ENCODE data around the gene LRRC73. TPM values are rescaled to one million over a fixed set of nuclear protein-coding genes. Genes with fewer than 3 reads are reported as not detected.
"Not testable (repeated sequence)": the region's sequence is repeated elsewhere in the genome, so short reads cannot be mapped to it uniquely, and the experiment has no call there.

LRRC73 gene
- total and polyA plus RNA-seq, 4 donors, result 0.08 to 0.99 (median 0.10) TPM; not detected in 1

DNA sequence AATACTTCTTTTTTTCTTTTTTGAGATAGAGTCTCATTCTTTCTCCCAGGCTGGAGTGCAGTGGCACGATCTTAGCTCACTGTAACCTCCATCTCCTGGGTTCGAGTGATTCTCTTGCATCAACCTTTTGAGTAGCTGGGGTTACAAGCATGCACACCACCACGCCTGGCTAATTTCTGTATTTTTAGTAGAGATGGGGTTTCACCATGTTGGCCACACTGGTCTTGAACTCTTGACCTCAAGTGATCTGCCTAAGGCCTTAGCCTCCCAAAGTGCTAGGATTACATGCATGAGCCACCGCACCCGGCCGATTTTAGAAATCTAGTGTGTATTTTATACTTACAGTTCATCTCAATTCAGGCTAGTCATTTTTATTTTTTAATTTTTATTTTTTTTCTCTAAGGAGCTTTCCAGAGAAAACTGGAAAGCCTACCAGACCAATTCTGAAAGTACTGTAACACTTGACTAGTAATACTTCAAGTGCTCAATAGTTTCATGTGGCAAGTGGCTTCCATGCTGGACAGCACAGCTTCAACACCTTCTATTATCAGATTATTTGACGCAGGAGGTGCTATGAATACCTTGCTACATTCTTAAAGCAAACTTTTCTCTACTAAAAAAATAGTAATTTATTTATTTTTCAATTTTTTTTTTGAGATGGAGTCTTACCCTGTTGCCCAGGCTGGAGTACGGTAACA lies 31.8 kb upstream of the LRRC73 start:
- no peak overlapping the region for H3K27ac ChIP-seq (ENCODE audit: low read depth in 1 of 2, low read length in 2 of 2)
- H3K36me3 ChIP-seq (ENCODE audit: control insufficient read depth in 4 of 4, insufficient read depth in 3 of 4, low read depth in 1 of 4, low read length in 3 of 4), result peaks cover 2 to 39% (median 23%) of the 10 kb centered on the region in 4 donors
- no peak overlapping the region for H3K4me3 ChIP-seq (ENCODE audit: low read depth in 1 of 3, low read length in 3 of 3)
- TF ChIP-seq, protein P1, sequence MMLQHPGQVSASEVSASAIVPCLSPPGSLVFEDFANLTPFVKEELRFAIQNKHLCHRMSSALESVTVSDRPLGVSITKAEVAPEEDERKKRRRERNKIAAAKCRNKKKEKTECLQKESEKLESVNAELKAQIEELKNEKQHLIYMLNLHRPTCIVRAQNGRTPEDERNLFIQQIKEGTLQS (IDR thresholded peaks at IDR 0.05), result no peak
- TF ChIP-seq RAD21 (IDR thresholded peaks at IDR 0.05) (no peak), EGR1 (IDR thresholded peaks at IDR 0.05; ENCODE audit: low read depth in 2 of 2) (no peak), HNF4A (conservative IDR thresholded peaks at IDR 0.05) (no peak), RXRA (IDR thresholded peaks at IDR 0.05) (no peak), TAF1 (conservative IDR thresholded peaks at IDR 0.05) (no peak)
- TF ChIP-seq, protein P2, sequence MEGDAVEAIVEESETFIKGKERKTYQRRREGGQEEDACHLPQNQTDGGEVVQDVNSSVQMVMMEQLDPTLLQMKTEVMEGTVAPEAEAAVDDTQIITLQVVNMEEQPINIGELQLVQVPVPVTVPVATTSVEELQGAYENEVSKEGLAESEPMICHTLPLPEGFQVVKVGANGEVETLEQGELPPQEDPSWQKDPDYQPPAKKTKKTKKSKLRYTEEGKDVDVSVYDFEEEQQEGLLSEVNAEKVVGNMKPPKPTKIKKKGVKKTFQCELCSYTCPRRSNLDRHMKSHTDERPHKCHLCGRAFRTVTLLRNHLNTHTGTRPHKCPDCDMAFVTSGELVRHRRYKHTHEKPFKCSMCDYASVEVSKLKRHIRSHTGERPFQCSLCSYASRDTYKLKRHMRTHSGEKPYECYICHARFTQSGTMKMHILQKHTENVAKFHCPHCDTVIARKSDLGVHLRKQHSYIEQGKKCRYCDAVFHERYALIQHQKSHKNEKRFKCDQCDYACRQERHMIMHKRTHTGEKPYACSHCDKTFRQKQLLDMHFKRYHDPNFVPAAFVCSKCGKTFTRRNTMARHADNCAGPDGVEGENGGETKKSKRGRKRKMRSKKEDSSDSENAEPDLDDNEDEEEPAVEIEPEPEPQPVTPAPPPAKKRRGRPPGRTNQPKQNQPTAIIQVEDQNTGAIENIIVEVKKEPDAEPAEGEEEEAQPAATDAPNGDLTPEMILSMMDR (IDR thresholded peaks at IDR 0.05; ENCODE audit: low read depth, low read length, missing input control), result no peak
- no peak for DNase-seq (ENCODE audit: low spot score)
- no peaks in the 10 kb centered on the region for H3K27me3 ChIP-seq (ENCODE audit: control insufficient read depth in 4 of 4, insufficient read depth in 4 of 4, low read length in 3 of 4)
- no peak overlapping the region for H3K9ac ChIP-seq (ENCODE audit: low read depth in 1 of 2, low read length in 2 of 2)
- no peaks in the 10 kb centered on the region for H3K9me3 ChIP-seq (ENCODE audit: control insufficient read depth in 4 of 4, low read length in 3 of 4)
- WGBS, result 97% methylated on average over 8 of the region's 8 CpGs
- no peaks in the 10 kb centered on the region for H3K4me1 ChIP-seq (ENCODE audit: control insufficient read depth in 4 of 4, insufficient read depth in 4 of 4, low read length in 3 of 4)

DNA sequence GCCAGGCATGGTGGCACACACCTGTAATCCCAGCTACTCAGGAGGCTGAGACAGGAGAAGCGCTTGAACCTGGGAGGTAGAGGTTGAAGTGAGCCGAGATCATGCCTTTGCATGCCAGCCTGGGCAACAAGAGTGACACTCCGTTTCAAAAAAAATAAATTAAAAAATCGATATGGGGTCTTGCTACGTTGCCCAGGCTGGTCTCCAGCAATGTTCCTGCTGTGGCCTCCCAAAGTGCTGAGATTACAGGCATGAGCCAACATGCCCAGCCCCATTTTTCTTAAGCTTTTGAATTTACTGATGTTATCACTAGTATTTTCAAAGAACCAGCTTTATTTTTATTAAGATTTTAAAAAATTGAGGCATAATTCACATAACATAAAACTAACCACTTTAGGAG lies 30.4 kb upstream of the LRRC73 start:
- Histone ChIP-seq H3K27me3 (ENCODE audit: control insufficient read depth in 4 of 4, insufficient read depth in 4 of 4, low read length in 3 of 4) (no peaks in the 10 kb centered on the region), H3K4me1 (ENCODE audit: control insufficient read depth in 4 of 4, insufficient read depth in 4 of 4, low read length in 3 of 4) (no peaks in the 10 kb centered on the region), H3K36me3 (ENCODE audit: control insufficient read depth in 4 of 4, insufficient read depth in 3 of 4, low read depth in 1 of 4, low read length in 3 of 4) (peaks cover 2 to 26% (median 12%) of the 10 kb centered on the region in 4 donors), H3K27ac (ENCODE audit: low read depth in 1 of 2, low read length in 2 of 2) (no peak overlapping the region), H3K9me3 (ENCODE audit: control insufficient read depth in 4 of 4, low read length in 3 of 4) (no peaks in the 10 kb centered on the region), H3K4me3 (ENCODE audit: low read depth in 1 of 3, low read length in 3 of 3) (no peak overlapping the region), H3K9ac (ENCODE audit: low read depth in 1 of 2, low read length in 2 of 2) (no peak overlapping the region)
- 98% methylated on average over 5 of the region's 5 CpGs for WGBS
- no peak for DNase-seq (ENCODE audit: low spot score)
- no peak for TF ChIP-seq NR2F2 (IDR thresholded peaks at IDR 0.05)
- TF ChIP-seq FOXA2 (IDR thresholded peaks at IDR 0.05), result no peak
- TF ChIP-seq RXRA (IDR thresholded peaks at IDR 0.05), result no peak
- TF ChIP-seq HNF4G (IDR thresholded peaks at IDR 0.05), result no peak
- TF ChIP-seq FOXA1 (IDR thresholded peaks at IDR 0.05), result no peak
- TF ChIP-seq EGR1 (IDR thresholded peaks at IDR 0.05; ENCODE audit: low read depth in 2 of 2), result no peak
- TF ChIP-seq, protein P1 (IDR thresholded peaks at IDR 0.05), result no peak
- TF ChIP-seq, protein P3, sequence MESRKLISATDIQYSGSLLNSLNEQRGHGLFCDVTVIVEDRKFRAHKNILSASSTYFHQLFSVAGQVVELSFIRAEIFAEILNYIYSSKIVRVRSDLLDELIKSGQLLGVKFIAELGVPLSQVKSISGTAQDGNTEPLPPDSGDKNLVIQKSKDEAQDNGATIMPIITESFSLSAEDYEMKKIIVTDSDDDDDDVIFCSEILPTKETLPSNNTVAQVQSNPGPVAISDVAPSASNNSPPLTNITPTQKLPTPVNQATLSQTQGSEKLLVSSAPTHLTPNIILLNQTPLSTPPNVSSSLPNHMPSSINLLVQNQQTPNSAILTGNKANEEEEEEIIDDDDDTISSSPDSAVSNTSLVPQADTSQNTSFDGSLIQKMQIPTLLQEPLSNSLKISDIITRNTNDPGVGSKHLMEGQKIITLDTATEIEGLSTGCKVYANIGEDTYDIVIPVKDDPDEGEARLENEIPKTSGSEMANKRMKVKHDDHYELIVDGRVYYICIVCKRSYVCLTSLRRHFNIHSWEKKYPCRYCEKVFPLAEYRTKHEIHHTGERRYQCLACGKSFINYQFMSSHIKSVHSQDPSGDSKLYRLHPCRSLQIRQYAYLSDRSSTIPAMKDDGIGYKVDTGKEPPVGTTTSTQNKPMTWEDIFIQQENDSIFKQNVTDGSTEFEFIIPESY (IDR thresholded peaks at IDR 0.05), result no peak

DNA sequence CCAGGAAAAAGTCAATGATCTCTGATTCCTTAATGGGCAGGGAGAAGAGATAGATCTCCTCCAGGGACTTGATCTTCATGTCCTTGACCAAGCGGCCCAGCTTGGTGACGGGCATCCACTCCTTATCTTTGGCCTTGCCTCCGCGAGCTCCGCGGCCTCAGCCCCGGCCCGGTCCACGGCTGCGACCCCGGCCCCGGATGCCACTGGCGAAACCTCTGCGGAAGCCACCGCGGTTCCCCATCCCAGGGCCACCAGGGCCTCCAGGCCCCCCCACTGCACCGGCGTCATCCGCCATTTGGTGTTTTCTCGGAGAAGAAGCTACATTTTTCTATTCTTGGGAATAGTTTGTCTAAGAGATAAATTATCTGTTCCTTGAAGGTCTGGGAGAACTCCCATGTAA lies 29.3 kb upstream of the LRRC73 start:
- not testable (repeated sequence) for H3K27ac ChIP-seq (ENCODE audit: low read depth in 1 of 2, low read length in 2 of 2); H3K4me3 ChIP-seq (ENCODE audit: low read depth in 1 of 3, low read length in 3 of 3); H3K9me3 ChIP-seq (ENCODE audit: control insufficient read depth in 4 of 4, low read length in 3 of 4); H3K4me1 ChIP-seq (ENCODE audit: control insufficient read depth in 4 of 4, insufficient read depth in 4 of 4, low read length in 3 of 4); DNase-seq (ENCODE audit: low spot score); H3K9ac ChIP-seq (ENCODE audit: low read depth in 1 of 2, low read length in 2 of 2); H3K27me3 ChIP-seq (ENCODE audit: control insufficient read depth in 4 of 4, insufficient read depth in 4 of 4, low read length in 3 of 4)
- 98% methylated on average over 20 of the region's 20 CpGs for WGBS
- H3K36me3 ChIP-seq (ENCODE audit: control insufficient read depth in 4 of 4, insufficient read depth in 3 of 4, low read depth in 1 of 4, low read length in 3 of 4), result peaks cover 3 to 24% (median 8%) of the 10 kb centered on the region in 4 donors

DNA sequence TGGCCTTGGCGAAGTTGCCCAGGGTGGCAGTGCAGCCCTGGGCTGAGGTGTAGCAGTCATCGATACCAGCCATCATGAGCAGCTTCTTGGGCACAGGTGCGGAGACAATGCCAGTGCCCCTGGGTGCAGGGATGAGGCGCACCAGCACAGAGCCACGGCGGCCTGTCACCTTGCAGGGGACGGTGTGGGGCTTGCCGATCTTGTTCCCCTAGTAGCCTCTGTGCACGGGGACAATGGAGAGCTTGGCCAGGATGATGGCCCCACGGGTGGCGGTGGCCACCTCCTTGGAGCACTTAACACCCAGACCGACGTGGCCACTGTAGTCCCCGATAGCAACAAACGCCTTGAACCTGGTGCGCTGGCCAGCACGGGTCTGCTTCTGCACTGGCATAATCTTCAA lies 28.8 kb upstream of the LRRC73 start:
- not testable (repeated sequence) for H3K27ac ChIP-seq (ENCODE audit: low read depth in 1 of 2, low read length in 2 of 2); H3K27me3 ChIP-seq (ENCODE audit: control insufficient read depth in 4 of 4, insufficient read depth in 4 of 4, low read length in 3 of 4); DNase-seq (ENCODE audit: low spot score); H3K4me3 ChIP-seq (ENCODE audit: low read depth in 1 of 3, low read length in 3 of 3); H3K4me1 ChIP-seq (ENCODE audit: control insufficient read depth in 4 of 4, insufficient read depth in 4 of 4, low read length in 3 of 4); H3K9ac ChIP-seq (ENCODE audit: low read depth in 1 of 2, low read length in 2 of 2); H3K9me3 ChIP-seq (ENCODE audit: control insufficient read depth in 4 of 4, low read length in 3 of 4)
- H3K36me3 ChIP-seq (ENCODE audit: control insufficient read depth in 4 of 4, insufficient read depth in 3 of 4, low read depth in 1 of 4, low read length in 3 of 4), result peaks cover 5 to 20% (median 7%) of the 10 kb centered on the region in 4 donors
- WGBS, result 98% methylated on average over 15 of the region's 17 CpGs

Measured in liver (tissue), 9 donors.